Common myeloid progenitor, CD34-positive (primary cell): ENCODE measurements around the gene FCER2.
A peak's percentile ranks its signal among the peaks of the same experiment; 100 is the strongest.

ENCODE experiments used
- CTCF ChIA-PET: fragments of 350-600 bp; sonication (Branson Sonifier 250); formaldehyde crosslinking; loops from one replicate; lab custom pipeline; 2021; ENCODE audit warnings: antibody characterized with exemption; lab: Charles Lee
- POLR2A ChIA-PET: fragments of 350-600 bp; sonication (Branson Sonifier 250); formaldehyde crosslinking; loops from one replicate; lab custom pipeline; 2021; ENCODE audit warnings: antibody characterized with exemption; lab: Charles Lee
- DNase-seq, 3 donors: peaks; one replicate each; pipeline versions ENCODE4 v3.0.0 to v3.0.0-alpha.2; 2013
- H3K27ac ChIP-seq, 2 experiments: 1 replicate in 1 of 2; 2 replicates in 1 of 2; pipeline ENCODE4 v1.7.0; 2013; ENCODE audit warnings: inconsistent platforms in 2 of 2, low read length in 2 of 2, mild to moderate bottlenecking in 2 of 2, low read depth in 1 of 2, moderate library complexity in 1 of 2; ENCODE audit not compliant: severe bottlenecking in 2 of 2, insufficient read depth in 1 of 2, poor library complexity in 1 of 2
- H3K27me3 ChIP-seq, 5 experiments: replicated peaks in 2 of 5; 1 replicate in 3 of 5; 2 replicates in 2 of 5; pipeline versions ENCODE4 v1.6.1 to v1.7.0; 2013; ENCODE audit warnings: low read length in 4 of 5, mild to moderate bottlenecking in 2 of 5, moderate library complexity in 2 of 5, inconsistent platforms in 1 of 5; ENCODE audit not compliant: insufficient read depth in 5 of 5, control insufficient read depth in 4 of 5
- H3K36me3 ChIP-seq, 4 experiments: 1 replicate in 2 of 4; 2 replicates in 2 of 4; pipeline versions ENCODE4 v1.6.1 to v1.7.0; 2013; ENCODE audit warnings: low read length in 3 of 4, control low read depth in 1 of 4, mild to moderate bottlenecking in 1 of 4; ENCODE audit not compliant: control insufficient read depth in 4 of 4, insufficient read depth in 4 of 4
- H3K4me1 ChIP-seq, 4 experiments: 1 replicate in 3 of 4; 2 replicates in 1 of 4; pipeline versions ENCODE4 v1.6.1 to v1.7.1; 2013; ENCODE audit warnings: low read length in 3 of 4, mild to moderate bottlenecking in 3 of 4, control low read depth in 1 of 4, inconsistent platforms in 1 of 4, moderate library complexity in 1 of 4; ENCODE audit not compliant: control insufficient read depth in 4 of 4, insufficient read depth in 4 of 4; ENCODE audit errors: control extremely low read depth in 1 of 4
- H3K4me3 ChIP-seq, 7 experiments: 1 replicate in 4 of 7; 2 replicates in 3 of 7; pipeline versions ENCODE4 v1.5.1 to v1.7.0; 2013; ENCODE audit warnings: mild to moderate bottlenecking in 7 of 7, low read length in 6 of 7, moderate library complexity in 6 of 7, inconsistent platforms in 2 of 7, low read depth in 2 of 7, control low read depth in 1 of 7; ENCODE audit not compliant: insufficient read depth in 4 of 7, control insufficient read depth in 1 of 7; ENCODE audit errors: extremely low read depth in 1 of 7
- H3K9me3 ChIP-seq, 5 experiments: 1 replicate in 4 of 5; 2 replicates in 1 of 5; pipeline versions ENCODE4 v1.6.1 to v1.7.1; 2013; ENCODE audit warnings: low read length in 4 of 5, mild to moderate bottlenecking in 2 of 5, inconsistent platforms in 1 of 5, low read depth in 1 of 5, moderate library complexity in 1 of 5; ENCODE audit not compliant: control insufficient read depth in 4 of 5, insufficient read depth in 2 of 5; ENCODE audit errors: control extremely low read depth in 1 of 5
- WGBS: methylation state at CpG from one replicate; pipeline ENCODE4 v1.1.5; 2013; ENCODE audit not compliant: insufficient coverage; 5-methylcytosine and 5-hydroxymethylcytosine counted together

FCER2 gene

GRCh38 chr19:7685546-7686445 lies 16.1 kb downstream of the FCER2 start:
- ChIA-PET POLR2A (no interaction called here), CTCF (interaction anchor here (0.9 to 2.3 kb wide), 4 partner anchors 19 to 114 kb away, joined by 3 to 12 read pairs (median 4); no protein-coding TSS in a partner anchor)
- no peak overlapping the region for H3K27ac ChIP-seq
- DNase-seq, result no peak
- no peaks in the 10 kb centered on the region for H3K9me3 ChIP-seq
- H3K4me1 ChIP-seq, result peaks cover 0 to 18% (median 15%) of the 10 kb centered on the region in 4 experiments
- WGBS, result 95% methylated on average over 14 of the region's 19 CpGs
- H3K36me3 ChIP-seq, result peaks cover 0 to 24% (median 11%) of the 10 kb centered on the region in 4 experiments
- peaks cover 0 to 3% (median 0%) of the 10 kb centered on the region in 5 experiments for H3K27me3 ChIP-seq
- H3K4me3 ChIP-seq, result no peak overlapping the region

DNA sequence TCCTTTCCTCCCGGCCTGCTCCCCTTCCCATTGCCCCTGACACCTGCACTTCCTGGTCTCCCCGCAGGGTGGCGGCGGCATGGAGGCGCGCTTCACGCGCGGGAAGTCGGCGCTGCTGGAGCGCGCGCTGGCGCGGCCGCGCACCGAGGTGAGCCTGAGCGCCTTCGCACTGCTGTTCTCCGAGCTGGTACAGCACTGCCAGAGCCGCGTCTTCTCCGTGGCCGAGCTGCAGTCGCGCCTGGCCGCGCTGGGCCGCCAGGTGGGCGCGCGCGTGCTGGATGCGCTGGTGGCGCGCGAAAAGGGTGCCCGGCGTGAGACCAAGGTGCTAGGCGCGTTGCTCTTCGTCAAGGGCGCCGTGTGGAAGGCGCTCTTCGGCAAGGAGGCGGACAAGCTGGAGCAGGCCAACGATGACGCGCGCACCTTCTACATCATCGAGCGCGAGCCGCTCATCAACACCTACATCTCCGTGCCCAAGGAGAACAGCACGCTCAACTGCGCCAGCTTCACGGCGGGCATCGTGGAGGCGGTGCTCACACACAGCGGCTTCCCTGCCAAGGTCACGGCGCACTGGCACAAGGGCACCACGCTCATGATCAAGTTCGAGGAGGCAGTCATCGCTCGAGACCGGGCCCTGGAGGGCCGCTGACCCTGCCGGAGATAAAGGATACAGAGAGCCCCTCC lies 19.6 kb downstream of the FCER2 start:
- H3K9me3 ChIP-seq, result no peaks in the 10 kb centered on the region
- ChIA-PET POLR2A (no interaction called here), CTCF (interaction anchor here (2.9 to 3.3 kb wide), 2 partner anchors 114 to 117 kb away, joined by 18 to 49 read pairs; no protein-coding TSS in a partner anchor)
- no peaks in the 10 kb centered on the region for H3K27me3 ChIP-seq
- peak overlapping the region in 5 of 7 experiments; percentile 81 to 98 (median 93) for H3K4me3 ChIP-seq
- peaks cover 0 to 44% (median 39%) of the 10 kb centered on the region in 4 experiments for H3K4me1 ChIP-seq
- no peak overlapping the region for H3K27ac ChIP-seq
- WGBS, result 90% methylated on average over 73 of the region's 74 CpGs
- DNase-seq, result no peak
- peaks cover 0 to 24% (median 11%) of the 10 kb centered on the region in 4 experiments for H3K36me3 ChIP-seq

DNA sequence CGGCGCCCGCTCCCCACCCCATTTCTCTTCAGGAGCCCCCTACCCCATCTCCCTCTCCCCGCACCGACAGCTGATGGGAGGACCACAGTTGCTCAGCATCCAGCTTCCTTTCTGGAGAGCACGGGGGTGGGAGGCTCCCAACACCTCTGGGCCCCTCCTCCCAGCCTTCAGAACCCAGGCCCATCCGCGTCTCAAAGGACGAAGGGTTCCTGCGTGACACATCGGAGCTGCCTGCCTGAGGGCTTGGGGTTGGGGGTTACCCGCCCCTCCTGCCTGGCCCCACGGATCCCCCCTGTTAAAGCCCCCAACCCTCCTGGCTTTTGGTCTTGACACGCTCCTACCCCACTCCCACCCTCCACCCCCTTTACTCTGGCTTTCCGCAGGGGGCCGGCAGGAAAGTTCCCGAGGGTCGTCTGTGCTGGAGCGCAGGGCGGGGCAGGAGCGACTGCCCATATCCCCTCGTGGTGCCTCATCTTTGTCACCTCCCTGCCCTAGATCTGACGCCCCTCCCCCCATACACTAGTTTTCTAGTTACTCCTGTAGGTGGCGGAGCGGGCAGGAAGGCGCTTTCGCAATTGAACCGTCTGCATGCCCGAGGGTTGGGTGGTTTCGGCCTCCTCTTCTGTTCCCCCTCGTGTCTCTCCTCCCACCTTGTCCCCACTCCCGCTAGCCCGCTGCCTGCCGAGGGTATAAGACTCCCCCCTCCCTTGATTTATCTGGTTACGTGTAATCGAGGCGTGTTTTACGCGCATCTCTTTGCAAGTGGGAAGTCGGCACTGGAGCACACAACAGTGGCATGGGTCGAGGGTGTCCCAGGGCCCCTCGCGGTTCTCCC lies 20.4 kb downstream of the FCER2 start:
- ChIA-PET POLR2A (interaction anchor here (0.6 to 1.7 kb wide), 5 partner anchors 12 to 373 kb away, joined by 3 to 4 read pairs (median 3); no protein-coding TSS in a partner anchor), CTCF (interaction anchor here (0.6 to 3.3 kb wide), 32 partner anchors 11 to 260 kb away, joined by 3 to 49 read pairs (median 4); partner anchors contain the start of genes FCER2, PCP2, PET100 and STXBP2)
- Histone ChIP-seq H3K27ac (peak overlapping the region; percentile 54 to 87), H3K9me3 (no peaks in the 10 kb centered on the region), H3K4me1 (peaks cover 0 to 51% (median 46%) of the 10 kb centered on the region in 4 experiments), H3K27me3 (no peaks in the 10 kb centered on the region), H3K4me3 (peak overlapping the region; percentile 56 to 98 (median 87)), H3K36me3 (peaks cover 0 to 24% (median 11%) of the 10 kb centered on the region in 4 experiments)
- DNase-seq, result peak; percentile 91 to 95 (median 94)
- WGBS, result 4% methylated on average over 36 of the region's 43 CpGs

GRCh38 chr19:7680606-7681339 lies 21.2 kb downstream of the FCER2 start, which contains the start of gene TRAPPC5:
TRAPPC5 (plus strand) TSS chr19:7680833; CDS start chr19:7682254, 1,421 bp downstream.
- Histone ChIP-seq H3K9me3 (no peaks in the 10 kb centered on the region), H3K36me3 (peaks cover 0 to 24% (median 11%) of the 10 kb centered on the region in 4 experiments), H3K27me3 (no peaks in the 10 kb centered on the region), H3K4me1 (peaks cover 0 to 56% (median 51%) of the 10 kb centered on the region in 4 experiments), H3K27ac (peak within 1 kb of the TSS; percentile 54 to 87), H3K4me3 (peak within 1 kb of the TSS; percentile 56 to 98 (median 87))
- WGBS, result 0% methylated on average over 65 of the region's 79 CpGs
- POLR2A ChIA-PET, result interaction anchor here (0.6 to 1.7 kb wide), 6 partner anchors 11 to 374 kb away, joined by 3 to 4 read pairs (median 3); partner anchors contain the start of gene PCP2
- peak; percentile 84 to 91 (median 91) for DNase-seq
- CTCF ChIA-PET, result interaction anchor here (0.6 to 3.3 kb wide), 32 partner anchors 10 to 261 kb away, joined by 3 to 49 read pairs (median 4); partner anchors contain the start of genes FCER2, PCP2, PET100 and STXBP2

- DNase-seq, result no peak
- CTCF ChIA-PET, result interaction anchor here (0.8 to 3.3 kb wide), 21 partner anchors 9 to 262 kb away, joined by 3 to 49 read pairs (median 4); partner anchors contain the start of genes FCER2 and PCP2
- POLR2A ChIA-PET, result interaction anchor here (1.1 to 1.7 kb wide), 3 partner anchors 10 to 115 kb away, joined by 3 to 4 read pairs (median 3); no protein-coding TSS in a partner anchor
- Histone ChIP-seq H3K36me3 (peaks cover 0 to 19% (median 9%) of the 10 kb centered on the region in 4 experiments), H3K27ac (no peak overlapping the region), H3K27me3 (no peaks in the 10 kb centered on the region), H3K9me3 (no peaks in the 10 kb centered on the region), H3K4me1 (peaks cover 0 to 56% (median 51%) of the 10 kb centered on the region in 4 experiments), H3K4me3 (peak overlapping the region in 6 of 7 experiments; percentile 44 to 98 (median 90))
- WGBS, result 65% methylated on average over 17 of the region's 22 CpGs
Observed at GRCh38 chr19:7679771-7680605, 21.9 kb downstream of the FCER2 start.
